ENCODE data around the gene RBM33. TPM values are rescaled to one million over a fixed set of nuclear protein-coding genes. Genes with fewer than 3 reads are reported as not detected.
A peak's percentile ranks its signal among the peaks of the same experiment; 100 is the strongest.

Gene RBM33
- total and polyA plus RNA-seq, 10 donors: 9.7 to 109 (median 90.0) TPM

- Histone ChIP-seq H3K9me3 (peaks cover 0 to 4% (median 0%) of the 10 kb centered on the region in 8 donors), H3K4me1 (peaks cover 34 to 78% (median 62%) of the 10 kb centered on the region in 6 donors), H3K36me3 (no peaks in the 10 kb centered on the region), H3K27me3 (replicated peaks in 1 of 7) (peaks cover 3 to 100% (median 94%) of the 10 kb centered on the region in 7 donors), H3K27ac (no peak overlapping the region), H3K4me3 (peak overlapping the region; percentile 12 to 69 (median 39))
- intact Hi-C loops (cut with DNase I; ENCODE audit: low total_unique reads): no loop called here
- 1 to 4% (median 1%) methylated on average over 37 to 91 of the region's 91 CpGs for WGBS, 5 donors
- no peak for TF ChIP-seq POLR2A (IDR thresholded peaks at IDR 0.05)
- TF ChIP-seq POLR2AphosphoS5 (IDR thresholded peaks at IDR 0.05): no peak
- TF ChIP-seq CTCF (IDR thresholded peaks at IDR 0.05 in 8 of 11, conservative IDR thresholded peaks at IDR 0.05 in 3 of 11): peak in 7 of 11 experiments; percentile 37 to 80 (median 53)
- peak; percentile 77 for DNase-seq
Measured at GRCh38 chr7:155804897-155805825, 160.7 kb downstream of the RBM33 start.

GRCh38 chr7:155805826-155806095, 161.3 kb downstream of the RBM33 start:
- TF ChIP-seq POLR2A (IDR thresholded peaks at IDR 0.05): no peak
- no peak for TF ChIP-seq CTCF (IDR thresholded peaks at IDR 0.05 in 8 of 11, conservative IDR thresholded peaks at IDR 0.05 in 3 of 11)
- no peak for TF ChIP-seq POLR2AphosphoS5 (IDR thresholded peaks at IDR 0.05)
- peaks cover 5 to 100% (median 95%) of the 10 kb centered on the region in 7 donors for H3K27me3 ChIP-seq (replicated peaks in 1 of 7)
- H3K4me1 ChIP-seq: peaks cover 34 to 84% (median 65%) of the 10 kb centered on the region in 6 donors
- H3K36me3 ChIP-seq: no peaks in the 10 kb centered on the region
- H3K9me3 ChIP-seq: peaks cover 0 to 4% (median 0%) of the 10 kb centered on the region in 8 donors
- H3K27ac ChIP-seq: no peak overlapping the region
- intact Hi-C loops (cut with DNase I; ENCODE audit: low total_unique reads): no loop called here
- DNase-seq: peak; percentile 74
- 0 to 6% (median 1%) methylated on average over 7 to 18 of the region's 18 CpGs for WGBS, 5 donors
- H3K4me3 ChIP-seq: peak overlapping the region; percentile 12 to 69 (median 39)

- Histone ChIP-seq H3K4me1 (peaks cover 34 to 89% (median 67%) of the 10 kb centered on the region in 6 donors), H3K27me3 (replicated peaks in 1 of 7) (peaks cover 5 to 100% (median 95%) of the 10 kb centered on the region in 7 donors), H3K4me3 (peak overlapping the region in 7 of 8 donors; percentile 19 to 69 (median 39)), H3K27ac (no peak overlapping the region), H3K36me3 (no peaks in the 10 kb centered on the region), H3K9me3 (peaks cover 0 to 4% (median 0%) of the 10 kb centered on the region in 8 donors)
- intact Hi-C loops (cut with DNase I; ENCODE audit: low total_unique reads): no loop called here
- peak; percentile 54 for DNase-seq
- WGBS, 5 donors: 16 to 30% (median 23%) methylated on average over 33 to 47 of the region's 47 CpGs
- TF ChIP-seq POLR2A (IDR thresholded peaks at IDR 0.05) (no peak), CTCF (IDR thresholded peaks at IDR 0.05 in 8 of 11, conservative IDR thresholded peaks at IDR 0.05 in 3 of 11) (no peak), POLR2AphosphoS5 (IDR thresholded peaks at IDR 0.05) (no peak)
Measured at GRCh38 chr7:155806096-155806871, 161.8 kb downstream of the RBM33 start.
